SK-N-SH (cell line): ENCODE results near the gene ZNF177. TPM values are rescaled to one million over a fixed set of nuclear protein-coding genes. Genes with fewer than 3 reads are reported as not detected.
A peak's percentile ranks its signal among the peaks of the same experiment; 100 is the strongest.

Source experiments
- CTCF ChIA-PET: fragments of 300-600, 350-600 bp; formaldehyde crosslinking; extraction: SDS; loops from one replicate; lab custom pipeline; 2021; lab: Yijun Ruan, JAX
- POLR2A ChIA-PET: fragments of 350-600 bp; sonication (Branson Sonifier 250); formaldehyde crosslinking; extraction: SDS; loops from one replicate; lab custom pipeline; 2020; ENCODE audit warnings: antibody characterized with exemption, inconsistent platforms; lab: Yijun Ruan, JAX
- DNase-seq: peaks from one replicate; pipeline ENCODE4 v3.0.0; 2012
- H2AFZ ChIP-seq: fragments of 200-600 bp; sonication (generic); 2 replicates; pipeline ENCODE4 v1.8.1; 2016; ENCODE audit warnings: antibody characterized with exemption, mild to moderate bottlenecking, low read depth
- H3F3A ChIP-seq: fragments of 200-600 bp; sonication (generic); replicated peaks from 2 replicates; pipeline ENCODE3; 2016; ENCODE audit warnings: antibody characterized with exemption, mild to moderate bottlenecking; ENCODE audit not compliant: insufficient read depth
- H3K27ac ChIP-seq, 2 experiments: fragments of 200-500 bp in 1 of 2; fragments of 200-600 bp in 1 of 2; sonication (Bioruptor generic) in 1 of 2; sonication (generic), shearing (Covaris generic) in 1 of 2; 2 replicates each; pipeline versions ENCODE4 v1.5.1 to v1.6.1; 2014 to 2016; ENCODE audit warnings: low read depth in 2 of 2, inconsistent platforms in 1 of 2, low read length in 1 of 2, mild to moderate bottlenecking in 1 of 2, mixed read lengths in 1 of 2
- H3K27me3 ChIP-seq: fragments of 200-600 bp; sonication (generic), shearing (Covaris generic); 2 replicates; pipeline ENCODE4 v1.6.1; 2016; ENCODE audit warnings: mixed run types; ENCODE audit not compliant: insufficient read depth
- H3K36me3 ChIP-seq, 2 experiments: fragments of 200-500 bp in 1 of 2; fragments of 200-600 bp in 1 of 2; sonication (Bioruptor generic) in 1 of 2; sonication (generic) in 1 of 2; replicated peaks in 1 of 2; 2 replicates each; pipeline versions ENCODE3 to v1.5.1; 2014 to 2016; ENCODE audit warnings: low read length in 1 of 2, mild to moderate bottlenecking in 1 of 2; ENCODE audit not compliant: insufficient read depth in 2 of 2, control insufficient read depth in 1 of 2
- H3K4me1 ChIP-seq, 2 experiments: fragments of 200-500 bp in 1 of 2; fragments of 200-600 bp in 1 of 2; sonication (Bioruptor generic) in 1 of 2; sonication (generic), shearing (Covaris generic) in 1 of 2; 2 replicates each; pipeline versions ENCODE4 v1.5.1 to v1.6.1; 2014 to 2016; ENCODE audit warnings: low read depth in 1 of 2, low read length in 1 of 2, mixed run types in 1 of 2; ENCODE audit not compliant: insufficient read depth in 2 of 2, control insufficient read depth in 1 of 2
- H3K4me2 ChIP-seq: fragments of 200-600 bp; sonication (generic), shearing (Covaris generic); 2 replicates; pipeline ENCODE4 v1.6.1; 2017; ENCODE audit warnings: mixed run types
- H3K4me3 ChIP-seq, 2 experiments: fragments of 200-500 bp in 1 of 2; fragments of 200-600 bp in 1 of 2; sonication (Bioruptor generic) in 1 of 2; sonication (generic), shearing (Covaris generic) in 1 of 2; 2 replicates each; pipeline versions ENCODE4 v1.5.1 to v1.8.1; 2014 to 2016; ENCODE audit warnings: low read depth in 2 of 2, inconsistent platforms in 1 of 2, low read length in 1 of 2, mild to moderate bottlenecking in 1 of 2, mixed read lengths in 1 of 2, moderate library complexity in 1 of 2
- H3K79me2 ChIP-seq: fragments of 200-600 bp; sonication (generic); 2 replicates; pipeline ENCODE4 v1.8.1; 2017; ENCODE audit warnings: mild to moderate bottlenecking; ENCODE audit not compliant: insufficient read depth
- H3K9ac ChIP-seq: fragments of 200-600 bp; sonication (generic); 2 replicates; pipeline ENCODE4 v1.6.1; 2017; ENCODE audit warnings: mixed run types
- H3K9me2 ChIP-seq: fragments of 200-600 bp; sonication (generic); 2 replicates; pipeline ENCODE4 v1.6.1; 2017; ENCODE audit warnings: mixed run types
- H3K9me3 ChIP-seq: fragments of 200-600 bp; sonication (generic); 2 replicates; pipeline ENCODE4 v1.6.1; 2017; ENCODE audit warnings: mixed run types, mild to moderate bottlenecking, moderate library complexity
- H4K20me1 ChIP-seq: fragments of 200-600 bp; sonication (generic); 2 replicates; pipeline ENCODE4 v1.6.1; 2017; ENCODE audit warnings: mild to moderate bottlenecking, mixed run types; ENCODE audit not compliant: insufficient read depth
- CHD2 ChIP-seq: fragments of 150-350 bp; IDR thresholded peaks from 2 replicates; pipeline ENCODE4 v1.6.1; 2018; ENCODE audit warnings: low read length; ENCODE audit not compliant: partially characterized antibody
- ELF1 ChIP-seq: IDR thresholded peaks from 2 replicates; pipeline ENCODE4 v1.4.0; 2012
- GABPA ChIP-seq: IDR thresholded peaks from 2 replicates; pipeline ENCODE4 v1.4.0; 2012; ENCODE audit warnings: low read depth, mild to moderate bottlenecking
- MEF2A ChIP-seq: IDR thresholded peaks from 2 replicates; pipeline ENCODE4 v1.4.0; 2012; ENCODE audit warnings: low read depth, borderline replicate concordance
- MXI1 ChIP-seq: IDR thresholded peaks from 2 replicates; pipeline ENCODE4 v1.6.1; 2012; ENCODE audit warnings: mild to moderate bottlenecking, low read depth, low read length, improper control_type of control experiment
- NRF1 ChIP-seq: IDR thresholded peaks from 2 replicates; pipeline ENCODE4 v1.6.1; 2012; ENCODE audit warnings: low read depth, mild to moderate bottlenecking, low read length
- POLR2AphosphoS5 ChIP-seq: IDR thresholded peaks from 2 replicates; pipeline ENCODE4 v1.6.1; 2012; ENCODE audit warnings: low read depth, low read length
- RCOR1 ChIP-seq: fragments of 150-350 bp; IDR thresholded peaks from 2 replicates; pipeline ENCODE4 v1.6.1; 2017; ENCODE audit warnings: antibody characterized with exemption, low read length
- RFX5 ChIP-seq: IDR thresholded peaks from 2 replicates; pipeline ENCODE4 v1.6.1; 2012; ENCODE audit warnings: mild to moderate bottlenecking, improper control_type of control experiment, low read length
- SIN3A ChIP-seq: IDR thresholded peaks from 2 replicates; pipeline ENCODE4 v1.6.1; 2012; ENCODE audit warnings: low read depth, mild to moderate bottlenecking, low read length, moderate library complexity, borderline replicate concordance
- SMC3 ChIP-seq: IDR thresholded peaks from 2 replicates; pipeline ENCODE4 v1.6.1; 2012; ENCODE audit warnings: low read depth, low read length, improper control_type of control experiment
- TEAD4 ChIP-seq: IDR thresholded peaks from 2 replicates; pipeline ENCODE4 v1.4.0; 2012; ENCODE audit warnings: mild to moderate bottlenecking, borderline replicate concordance; ENCODE audit not compliant: insufficient read depth
- YY1 ChIP-seq: IDR thresholded peaks from 2 replicates; pipeline ENCODE4 v1.4.0; 2012; ENCODE audit warnings: low read depth, mild to moderate bottlenecking
- WGBS: methylation state at CpG from one replicate; pipeline ENCODE4 v1.1.6; 2017; ENCODE audit warnings: low lambda C conversion rate; 5-methylcytosine and 5-hydroxymethylcytosine counted together
- polyA plus RNA-seq, 3 experiments: library from polyadenylated mRNA; depleted of rRNA; stranded (reverse); fragments of >200 nt; gene quantifications; 2 replicates each; pipeline ENCODE4 v1.2.3, GENCODE V29; 2012
- TF ChIP-seq, protein P1 (sequence below): IDR thresholded peaks from 2 replicates; pipeline ENCODE4 v1.4.0; 2012; ENCODE audit warnings: low read depth, borderline replicate concordance
- TF ChIP-seq, protein P2 (sequence below): fragments of 200-600 bp; sonication (generic); IDR thresholded peaks from 2 replicates; pipeline ENCODE4 v1.6.1; 2017; ENCODE audit warnings: antibody characterized with exemption, mild to moderate bottlenecking, moderate library complexity
- TF ChIP-seq, protein P3 (sequence below): IDR thresholded peaks from 2 replicates; pipeline ENCODE4; 2012
- TF ChIP-seq, protein P4 (sequence below): IDR thresholded peaks from 2 replicates; pipeline ENCODE4 v1.6.1; 2012; ENCODE audit warnings: mild to moderate bottlenecking, low read depth, low read length, moderate library complexity
- TF ChIP-seq, protein P5 (sequence below): fragments of 150-350 bp; IDR thresholded peaks from 2 replicates; pipeline ENCODE4 v1.6.1; 2017; ENCODE audit warnings: antibody characterized with exemption, low read length, low read depth, borderline replicate concordance

Gene ZNF177
- 2.6 and 3.6 TPM in 2 replicates for polyA plus RNA-seq (2012; rRNA removed)
- polyA plus RNA-seq (2012; cell fraction: cytosol; rRNA removed), result 3.0 and 3.1 TPM in 2 replicates
- polyA plus RNA-seq (2012; cell fraction: nucleus; rRNA removed), result 7.4 and 12.0 TPM in 2 replicates

DNA sequence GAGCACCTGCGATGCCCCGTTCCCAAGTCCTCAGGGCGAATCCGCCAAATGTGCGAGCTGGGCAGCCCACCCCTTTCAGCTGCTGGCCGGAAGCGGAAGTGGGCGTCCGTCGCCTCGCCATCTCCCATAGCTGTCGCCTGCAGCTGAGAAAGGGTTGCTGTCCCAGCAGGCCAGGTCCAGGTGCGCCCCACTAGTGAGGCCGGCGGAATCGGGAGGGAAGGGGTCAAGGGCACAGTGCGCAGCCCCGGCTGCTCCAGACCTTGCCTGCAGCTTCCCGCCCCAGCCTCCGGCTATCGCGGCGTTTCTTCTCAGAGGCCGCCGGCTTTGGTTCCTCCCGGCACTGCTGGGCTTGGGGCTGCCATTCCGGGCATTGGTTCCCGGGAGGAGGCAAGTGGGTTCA is at the start of gene ZNF177:
ZNF177 (plus strand) TSS at position 109 of the 400 bp plus-strand sequence. CDS start 15,299 bp downstream, outside the sequence.
- H3K4me2 ChIP-seq, result peak within 1 kb of the TSS; percentile 51; the same call in 1 of the 2 replicates
- WGBS, result 1% methylated on average over 13 of the region's 28 CpGs

DNA sequence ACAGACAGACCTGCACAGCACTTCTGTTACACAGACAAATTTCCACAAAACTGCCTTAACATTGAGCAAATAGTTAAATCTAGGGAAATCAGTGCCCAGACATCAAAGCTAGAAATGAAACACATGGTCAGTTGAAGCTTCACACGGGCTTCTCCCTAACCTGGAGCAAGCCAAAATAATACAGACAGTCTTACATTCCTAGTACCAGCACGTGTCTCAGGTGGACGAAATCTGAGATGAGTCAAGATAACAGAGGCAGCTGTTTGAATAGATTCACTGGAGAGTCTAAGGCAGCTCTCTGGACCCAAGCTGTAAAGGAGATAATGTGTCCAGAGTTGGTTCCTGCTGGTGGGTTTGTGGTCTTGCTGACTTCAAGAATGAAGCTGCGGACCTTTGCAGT is 49.1 kb upstream of the ZNF177 start:
- H3K4me1 ChIP-seq, result peaks cover 0 to 2% of the 10 kb centered on the region in 2 experiments; a peak in 1 of 4 replicates
- ChIA-PET CTCF (interaction anchor here (1.2 kb wide), 2 partner anchors 9 to 482 kb away, joined by 3 read pairs; no protein-coding TSS in a partner anchor), POLR2A (no interaction called here)
- H3K4me3 ChIP-seq, result no peak overlapping the region
- no peak for DNase-seq
- H3K9me3 ChIP-seq, result no peaks in the 10 kb centered on the region
- H2AFZ ChIP-seq, result no peak overlapping the region
- no peaks in the 10 kb centered on the region; the same call in 1 of the 2 replicates for H3K27me3 ChIP-seq
- H3K9ac ChIP-seq, result no peak overlapping the region
- no peak overlapping the region for H3K4me2 ChIP-seq
- peaks cover 1% of the 10 kb centered on the region for H3K79me2 ChIP-seq
- H4K20me1 ChIP-seq, result no peaks in the 10 kb centered on the region
- 5% methylated on average over 4 of the region's 4 CpGs for WGBS
- H3K9me2 ChIP-seq, result no peaks in the 10 kb centered on the region
- H3K36me3 ChIP-seq, result no peaks in the 10 kb centered on the region
- H3F3A ChIP-seq, result peaks cover 11% of the 10 kb centered on the region
- H3K27ac ChIP-seq, result no peak overlapping the region
- TF ChIP-seq POLR2AphosphoS5 (no peak), TEAD4 (no peak), SMC3 (no peak), MEF2A (no peak), NRF1 (no peak), RFX5 (no peak), RCOR1 (no peak), CHD2 (no peak), SIN3A (no peak)
- TF ChIP-seq, protein P1, sequence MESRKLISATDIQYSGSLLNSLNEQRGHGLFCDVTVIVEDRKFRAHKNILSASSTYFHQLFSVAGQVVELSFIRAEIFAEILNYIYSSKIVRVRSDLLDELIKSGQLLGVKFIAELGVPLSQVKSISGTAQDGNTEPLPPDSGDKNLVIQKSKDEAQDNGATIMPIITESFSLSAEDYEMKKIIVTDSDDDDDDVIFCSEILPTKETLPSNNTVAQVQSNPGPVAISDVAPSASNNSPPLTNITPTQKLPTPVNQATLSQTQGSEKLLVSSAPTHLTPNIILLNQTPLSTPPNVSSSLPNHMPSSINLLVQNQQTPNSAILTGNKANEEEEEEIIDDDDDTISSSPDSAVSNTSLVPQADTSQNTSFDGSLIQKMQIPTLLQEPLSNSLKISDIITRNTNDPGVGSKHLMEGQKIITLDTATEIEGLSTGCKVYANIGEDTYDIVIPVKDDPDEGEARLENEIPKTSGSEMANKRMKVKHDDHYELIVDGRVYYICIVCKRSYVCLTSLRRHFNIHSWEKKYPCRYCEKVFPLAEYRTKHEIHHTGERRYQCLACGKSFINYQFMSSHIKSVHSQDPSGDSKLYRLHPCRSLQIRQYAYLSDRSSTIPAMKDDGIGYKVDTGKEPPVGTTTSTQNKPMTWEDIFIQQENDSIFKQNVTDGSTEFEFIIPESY, result no peak
- TF ChIP-seq, protein P2, sequence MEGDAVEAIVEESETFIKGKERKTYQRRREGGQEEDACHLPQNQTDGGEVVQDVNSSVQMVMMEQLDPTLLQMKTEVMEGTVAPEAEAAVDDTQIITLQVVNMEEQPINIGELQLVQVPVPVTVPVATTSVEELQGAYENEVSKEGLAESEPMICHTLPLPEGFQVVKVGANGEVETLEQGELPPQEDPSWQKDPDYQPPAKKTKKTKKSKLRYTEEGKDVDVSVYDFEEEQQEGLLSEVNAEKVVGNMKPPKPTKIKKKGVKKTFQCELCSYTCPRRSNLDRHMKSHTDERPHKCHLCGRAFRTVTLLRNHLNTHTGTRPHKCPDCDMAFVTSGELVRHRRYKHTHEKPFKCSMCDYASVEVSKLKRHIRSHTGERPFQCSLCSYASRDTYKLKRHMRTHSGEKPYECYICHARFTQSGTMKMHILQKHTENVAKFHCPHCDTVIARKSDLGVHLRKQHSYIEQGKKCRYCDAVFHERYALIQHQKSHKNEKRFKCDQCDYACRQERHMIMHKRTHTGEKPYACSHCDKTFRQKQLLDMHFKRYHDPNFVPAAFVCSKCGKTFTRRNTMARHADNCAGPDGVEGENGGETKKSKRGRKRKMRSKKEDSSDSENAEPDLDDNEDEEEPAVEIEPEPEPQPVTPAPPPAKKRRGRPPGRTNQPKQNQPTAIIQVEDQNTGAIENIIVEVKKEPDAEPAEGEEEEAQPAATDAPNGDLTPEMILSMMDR, result no peak
- TF ChIP-seq, protein P3, sequence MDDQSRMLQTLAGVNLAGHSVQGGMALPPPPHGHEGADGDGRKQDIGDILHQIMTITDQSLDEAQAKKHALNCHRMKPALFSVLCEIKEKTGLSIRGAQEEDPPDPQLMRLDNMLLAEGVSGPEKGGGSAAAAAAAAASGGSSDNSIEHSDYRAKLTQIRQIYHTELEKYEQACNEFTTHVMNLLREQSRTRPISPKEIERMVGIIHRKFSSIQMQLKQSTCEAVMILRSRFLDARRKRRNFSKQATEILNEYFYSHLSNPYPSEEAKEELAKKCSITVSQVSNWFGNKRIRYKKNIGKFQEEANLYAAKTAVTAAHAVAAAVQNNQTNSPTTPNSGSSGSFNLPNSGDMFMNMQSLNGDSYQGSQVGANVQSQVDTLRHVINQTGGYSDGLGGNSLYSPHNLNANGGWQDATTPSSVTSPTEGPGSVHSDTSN, result no peak
- TF ChIP-seq, protein P4, sequence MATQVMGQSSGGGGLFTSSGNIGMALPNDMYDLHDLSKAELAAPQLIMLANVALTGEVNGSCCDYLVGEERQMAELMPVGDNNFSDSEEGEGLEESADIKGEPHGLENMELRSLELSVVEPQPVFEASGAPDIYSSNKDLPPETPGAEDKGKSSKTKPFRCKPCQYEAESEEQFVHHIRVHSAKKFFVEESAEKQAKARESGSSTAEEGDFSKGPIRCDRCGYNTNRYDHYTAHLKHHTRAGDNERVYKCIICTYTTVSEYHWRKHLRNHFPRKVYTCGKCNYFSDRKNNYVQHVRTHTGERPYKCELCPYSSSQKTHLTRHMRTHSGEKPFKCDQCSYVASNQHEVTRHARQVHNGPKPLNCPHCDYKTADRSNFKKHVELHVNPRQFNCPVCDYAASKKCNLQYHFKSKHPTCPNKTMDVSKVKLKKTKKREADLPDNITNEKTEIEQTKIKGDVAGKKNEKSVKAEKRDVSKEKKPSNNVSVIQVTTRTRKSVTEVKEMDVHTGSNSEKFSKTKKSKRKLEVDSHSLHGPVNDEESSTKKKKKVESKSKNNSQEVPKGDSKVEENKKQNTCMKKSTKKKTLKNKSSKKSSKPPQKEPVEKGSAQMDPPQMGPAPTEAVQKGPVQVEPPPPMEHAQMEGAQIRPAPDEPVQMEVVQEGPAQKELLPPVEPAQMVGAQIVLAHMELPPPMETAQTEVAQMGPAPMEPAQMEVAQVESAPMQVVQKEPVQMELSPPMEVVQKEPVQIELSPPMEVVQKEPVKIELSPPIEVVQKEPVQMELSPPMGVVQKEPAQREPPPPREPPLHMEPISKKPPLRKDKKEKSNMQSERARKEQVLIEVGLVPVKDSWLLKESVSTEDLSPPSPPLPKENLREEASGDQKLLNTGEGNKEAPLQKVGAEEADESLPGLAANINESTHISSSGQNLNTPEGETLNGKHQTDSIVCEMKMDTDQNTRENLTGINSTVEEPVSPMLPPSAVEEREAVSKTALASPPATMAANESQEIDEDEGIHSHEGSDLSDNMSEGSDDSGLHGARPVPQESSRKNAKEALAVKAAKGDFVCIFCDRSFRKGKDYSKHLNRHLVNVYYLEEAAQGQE, result no peak

More for the DNA sequence above, at the start of gene ZNF177:
- peak; percentile 79 for DNase-seq
- TF ChIP-seq ELF1, result peak; percentile 53
- peak; percentile 75 for TF ChIP-seq GABPA
- peak; percentile 43; the same call in 1 of the 2 replicates for TF ChIP-seq POLR2AphosphoS5
- TF ChIP-seq YY1, result peak; percentile 29; the same call in 1 of the 2 replicates
- TF ChIP-seq MXI1, result no peak
- TF ChIP-seq, protein P5, sequence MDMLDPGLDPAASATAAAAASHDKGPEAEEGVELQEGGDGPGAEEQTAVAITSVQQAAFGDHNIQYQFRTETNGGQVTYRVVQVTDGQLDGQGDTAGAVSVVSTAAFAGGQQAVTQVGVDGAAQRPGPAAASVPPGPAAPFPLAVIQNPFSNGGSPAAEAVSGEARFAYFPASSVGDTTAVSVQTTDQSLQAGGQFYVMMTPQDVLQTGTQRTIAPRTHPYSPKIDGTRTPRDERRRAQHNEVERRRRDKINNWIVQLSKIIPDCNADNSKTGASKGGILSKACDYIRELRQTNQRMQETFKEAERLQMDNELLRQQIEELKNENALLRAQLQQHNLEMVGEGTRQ, result no peak
- Histone ChIP-seq H3K36me3 (peaks cover 0 to 13% of the 10 kb centered on the region in 2 experiments), H2AFZ (peak within 1 kb of the TSS; percentile 1; the same call in 1 of the 2 replicates), H3K9ac (no peak within 1 kb of the TSS), H3F3A (no peaks in the 10 kb centered on the region), H3K79me2 (no peaks in the 10 kb centered on the region), H3K9me2 (no peaks in the 10 kb centered on the region), H4K20me1 (no peaks in the 10 kb centered on the region), H3K27me3 (no peaks in the 10 kb centered on the region), H3K9me3 (peaks cover 9% of the 10 kb centered on the region; the same call in 1 of the 2 replicates), H3K4me1 (no peaks in the 10 kb centered on the region), H3K27ac (0 out of 4 replicates have a peak within 1 kb of the TSS, but pooled peaks of 1 of the 2 experiments have one; percentile 11), H3K4me3 (peak within 1 kb of the TSS; percentile 54 to 57)
- ChIA-PET CTCF (interaction anchor here (0.9 kb wide), 1 partner anchor 157 kb away, joined by 3 read pairs; no protein-coding TSS in a partner anchor), POLR2A (no interaction called here)
